ENCODE results near the gene LAG3. TPM values are rescaled to one million over a fixed set of nuclear protein-coding genes. Genes with fewer than 3 reads are reported as not detected.

Gene LAG3
- polyA plus RNA-seq, 2 of the 4 experiments (the other 2 are of a cell fraction) = 0.66 to 1.7 TPM

GRCh38 chr12:6826734-6827436 is 54.6 kb downstream of the LAG3 start:
- CTCF ChIA-PET = interaction anchor here (0.6 to 29.8 kb wide), 29 partner anchors 8 to 264 kb away, joined by 3 to 306 read pairs (median 9); partner anchors contain the start of genes CD4, CDCA3, COPS7A and GNB3

DNA sequence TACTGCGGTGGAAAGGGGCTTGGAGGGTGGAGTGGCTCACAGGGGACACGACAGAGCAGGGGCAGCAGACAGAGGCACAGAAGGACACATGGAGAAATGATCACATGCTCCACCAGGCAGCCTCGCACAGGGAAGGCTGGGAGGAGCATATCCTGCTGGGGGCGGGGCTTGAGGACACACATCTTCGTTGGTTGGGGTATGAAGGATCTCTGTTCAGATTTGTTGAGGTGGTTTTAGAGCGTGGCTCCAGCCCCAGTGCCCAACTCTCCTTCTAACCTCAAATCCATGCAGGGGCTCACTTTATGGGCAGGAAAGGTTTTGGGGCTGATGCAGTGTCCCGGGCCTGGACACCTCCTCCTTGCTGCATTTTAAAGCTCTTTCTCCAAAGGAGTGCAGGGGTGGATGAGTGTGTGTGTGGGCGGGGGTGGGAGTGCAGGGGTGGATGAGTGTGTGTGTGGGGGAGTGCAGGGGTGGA is 55.2 kb downstream of the LAG3 start:
- H3K4me2 ChIP-seq = peak overlapping the region; percentile 72
- POLR2A ChIA-PET = interaction anchor here (0.6 to 2.6 kb wide), 4 partner anchors 24 to 104 kb away, joined by 3 to 20 read pairs (median 4); partner anchors contain the start of genes CDCA3, COPS7A, MLF2 and USP5
- no peak overlapping the region for H3K4me3 ChIP-seq
- CTCF ChIA-PET = interaction anchor here (1.0 to 29.8 kb wide), 11 partner anchors 15 to 264 kb away, joined by 3 to 306 read pairs (median 38); partner anchors contain the start of genes CD4, GNB3 and MLF2
- peaks cover 19% of the 10 kb centered on the region for H3K4me1 ChIP-seq
- H3K27ac ChIP-seq = peak overlapping the region; percentile 87 to 96
- FAIRE-seq (peak; percentile 70), ATAC-seq (peak; percentile 36 to 67; a peak in 5 of 6 replicates), DNase-seq (ENCODE audit: low read depth in 1 of 2, low spot score in 1 of 2) (peak; percentile 84 to 96)
- 9% methylated on average over 7 of the region's 8 CpGs for WGBS (ENCODE audit: missing lambda C conversion rate)
- no peak for TF ChIP-seq CEBPB (IDR thresholded peaks at IDR 0.05)
- no peak for TF ChIP-seq HDAC2 (IDR thresholded peaks at IDR 0.05)
- TF ChIP-seq FOSB (CRISPR knock-in tag; IDR thresholded peaks at IDR 0.05) = no peak
- TF ChIP-seq BHLHE40 (IDR thresholded peaks at IDR 0.05; ENCODE audit: low read depth, low read length) = no peak
- peak; percentile 82 for TF ChIP-seq USF2 (IDR thresholded peaks at IDR 0.05)
- TF ChIP-seq ZSCAN20 (CRISPR knock-in tag; IDR thresholded peaks at IDR 0.05) = no peak
- TF ChIP-seq POLR2A (IDR thresholded peaks at IDR 0.05; ENCODE audit: low read length) = peak; percentile 39
- 0 out of 2 replicates have a peak, but pooled peaks have one; percentile 9 for TF ChIP-seq MYC (IDR thresholded peaks at IDR 0.05; ENCODE audit: borderline replicate concordance, low read length)
- TF ChIP-seq HOXA7 (CRISPR knock-in tag; IDR thresholded peaks at IDR 0.05) = no peak
- TF ChIP-seq, protein P1, sequence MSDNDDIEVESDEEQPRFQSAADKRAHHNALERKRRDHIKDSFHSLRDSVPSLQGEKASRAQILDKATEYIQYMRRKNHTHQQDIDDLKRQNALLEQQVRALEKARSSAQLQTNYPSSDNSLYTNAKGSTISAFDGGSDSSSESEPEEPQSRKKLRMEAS (IDR thresholded peaks at IDR 0.05) = peak; percentile 72
- no peak for TF ChIP-seq RCOR1 (IDR thresholded peaks at IDR 0.05; ENCODE audit: low read depth, low read length)
- TF ChIP-seq NPAS2 (CRISPR knock-in tag; IDR thresholded peaks at IDR 0.05; ENCODE audit: borderline replicate concordance) = no peak
- TF ChIP-seq, protein P2, sequence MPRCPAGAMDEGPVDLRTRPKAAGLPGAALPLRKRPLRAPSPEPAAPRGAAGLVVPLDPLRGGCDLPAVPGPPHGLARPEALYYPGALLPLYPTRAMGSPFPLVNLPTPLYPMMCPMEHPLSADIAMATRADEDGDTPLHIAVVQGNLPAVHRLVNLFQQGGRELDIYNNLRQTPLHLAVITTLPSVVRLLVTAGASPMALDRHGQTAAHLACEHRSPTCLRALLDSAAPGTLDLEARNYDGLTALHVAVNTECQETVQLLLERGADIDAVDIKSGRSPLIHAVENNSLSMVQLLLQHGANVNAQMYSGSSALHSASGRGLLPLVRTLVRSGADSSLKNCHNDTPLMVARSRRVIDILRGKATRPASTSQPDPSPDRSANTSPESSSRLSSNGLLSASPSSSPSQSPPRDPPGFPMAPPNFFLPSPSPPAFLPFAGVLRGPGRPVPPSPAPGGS (IDR thresholded peaks at IDR 0.05) = no peak
- TF ChIP-seq TP53 (CRISPR knock-in tag; IDR thresholded peaks at IDR 0.05) = no peak
- no peaks in the 10 kb centered on the region for H3K9me3 ChIP-seq

More at GRCh38 chr12:6826734-6827436, 54.6 kb downstream of the LAG3 start:
- WGBS (ENCODE audit: missing lambda C conversion rate) = 81% methylated on average over 22 of the region's 22 CpGs
- FAIRE-seq (no peak), DNase-seq (ENCODE audit: low read depth in 1 of 2, low spot score in 1 of 2) (no peak), ATAC-seq (no peak)
- TF ChIP-seq GATA3 (IDR thresholded peaks at IDR 0.05; ENCODE audit: borderline replicate concordance) (no peak), EHF (CRISPR knock-in tag; IDR thresholded peaks at IDR 0.05) (no peak), ZSCAN20 (CRISPR knock-in tag; IDR thresholded peaks at IDR 0.05) (no peak), E2F6 (IDR thresholded peaks at IDR 0.05; ENCODE audit: borderline replicate concordance, low read depth) (no peak), CHD4 (IDR thresholded peaks at IDR 0.05; ENCODE audit: borderline replicate concordance) (no peak), FOSB (CRISPR knock-in tag; IDR thresholded peaks at IDR 0.05) (no peak), CEBPB (IDR thresholded peaks at IDR 0.05) (no peak), CBX8 (IDR thresholded peaks at IDR 0.05) (no peak), ESRRA (IDR thresholded peaks at IDR 0.05; ENCODE audit: borderline replicate concordance, low read length) (no peak), POLR2A (IDR thresholded peaks at IDR 0.05; ENCODE audit: low read length) (no peak), MAFK (IDR thresholded peaks at IDR 0.05; ENCODE audit: partially characterized antibody) (no peak), HOXB5 (CRISPR knock-in tag; IDR thresholded peaks at IDR 0.05) (no peak), EP300 (IDR thresholded peaks at IDR 0.05) (no peak), RCOR1 (IDR thresholded peaks at IDR 0.05; ENCODE audit: low read depth, low read length) (no peak), CBX2 (IDR thresholded peaks at IDR 0.05; ENCODE audit: borderline replicate concordance, low read depth) (no peak), FOSL2 (IDR thresholded peaks at IDR 0.05) (no peak), FOSL2 (CRISPR knock-in tag; IDR thresholded peaks at IDR 0.05) (no peak), RARB (CRISPR knock-in tag; IDR thresholded peaks at IDR 0.05) (no peak)
- TF ChIP-seq, protein P3, sequence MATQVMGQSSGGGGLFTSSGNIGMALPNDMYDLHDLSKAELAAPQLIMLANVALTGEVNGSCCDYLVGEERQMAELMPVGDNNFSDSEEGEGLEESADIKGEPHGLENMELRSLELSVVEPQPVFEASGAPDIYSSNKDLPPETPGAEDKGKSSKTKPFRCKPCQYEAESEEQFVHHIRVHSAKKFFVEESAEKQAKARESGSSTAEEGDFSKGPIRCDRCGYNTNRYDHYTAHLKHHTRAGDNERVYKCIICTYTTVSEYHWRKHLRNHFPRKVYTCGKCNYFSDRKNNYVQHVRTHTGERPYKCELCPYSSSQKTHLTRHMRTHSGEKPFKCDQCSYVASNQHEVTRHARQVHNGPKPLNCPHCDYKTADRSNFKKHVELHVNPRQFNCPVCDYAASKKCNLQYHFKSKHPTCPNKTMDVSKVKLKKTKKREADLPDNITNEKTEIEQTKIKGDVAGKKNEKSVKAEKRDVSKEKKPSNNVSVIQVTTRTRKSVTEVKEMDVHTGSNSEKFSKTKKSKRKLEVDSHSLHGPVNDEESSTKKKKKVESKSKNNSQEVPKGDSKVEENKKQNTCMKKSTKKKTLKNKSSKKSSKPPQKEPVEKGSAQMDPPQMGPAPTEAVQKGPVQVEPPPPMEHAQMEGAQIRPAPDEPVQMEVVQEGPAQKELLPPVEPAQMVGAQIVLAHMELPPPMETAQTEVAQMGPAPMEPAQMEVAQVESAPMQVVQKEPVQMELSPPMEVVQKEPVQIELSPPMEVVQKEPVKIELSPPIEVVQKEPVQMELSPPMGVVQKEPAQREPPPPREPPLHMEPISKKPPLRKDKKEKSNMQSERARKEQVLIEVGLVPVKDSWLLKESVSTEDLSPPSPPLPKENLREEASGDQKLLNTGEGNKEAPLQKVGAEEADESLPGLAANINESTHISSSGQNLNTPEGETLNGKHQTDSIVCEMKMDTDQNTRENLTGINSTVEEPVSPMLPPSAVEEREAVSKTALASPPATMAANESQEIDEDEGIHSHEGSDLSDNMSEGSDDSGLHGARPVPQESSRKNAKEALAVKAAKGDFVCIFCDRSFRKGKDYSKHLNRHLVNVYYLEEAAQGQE (IDR thresholded peaks at IDR 0.05) = no peak
- Histone ChIP-seq H3K4me1 (peaks cover 24% of the 10 kb centered on the region), H3K9me3 (no peaks in the 10 kb centered on the region), H3K4me2 (peak overlapping the region; percentile 72), H3K27ac (peak overlapping the region; percentile 87 to 96), H3K4me3 (no peak overlapping the region)
- POLR2A ChIA-PET = interaction anchor here (0.6 to 2.6 kb wide), 5 partner anchors 24 to 103 kb away, joined by 3 to 20 read pairs (median 3); partner anchors contain the start of genes CDCA3, COPS7A, MLF2 and PTMS
